ENCODE measurements around the gene BSND. TPM values are rescaled to one million over a fixed set of nuclear protein-coding genes. Genes with fewer than 3 reads are reported as not detected.

Gene BSND
- total and polyA plus RNA-seq, 2 experiments from 2014 or later: 0.21 to 0.23 TPM

DNA sequence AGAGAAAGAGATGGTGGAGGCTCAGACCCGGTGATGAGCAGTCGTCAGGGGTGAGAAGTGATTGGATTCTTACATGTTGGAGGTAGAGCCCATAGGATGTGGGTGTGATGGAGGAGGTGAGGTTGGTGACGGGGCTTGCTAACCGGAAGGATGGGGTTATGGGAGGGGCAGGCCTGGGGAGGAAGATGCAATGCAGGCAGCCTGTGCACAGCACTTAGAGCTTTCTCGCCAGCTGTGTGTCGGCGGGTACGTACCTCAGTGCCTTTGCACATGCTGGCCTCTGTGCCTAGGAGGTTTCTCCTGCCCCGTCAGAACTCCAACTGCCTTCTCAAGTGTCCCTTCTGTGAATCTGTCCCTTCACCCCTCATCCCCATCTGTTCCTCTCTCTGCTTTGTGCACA lies 2.9 kb upstream of the BSND start:
- TF ChIP-seq, protein P1, sequence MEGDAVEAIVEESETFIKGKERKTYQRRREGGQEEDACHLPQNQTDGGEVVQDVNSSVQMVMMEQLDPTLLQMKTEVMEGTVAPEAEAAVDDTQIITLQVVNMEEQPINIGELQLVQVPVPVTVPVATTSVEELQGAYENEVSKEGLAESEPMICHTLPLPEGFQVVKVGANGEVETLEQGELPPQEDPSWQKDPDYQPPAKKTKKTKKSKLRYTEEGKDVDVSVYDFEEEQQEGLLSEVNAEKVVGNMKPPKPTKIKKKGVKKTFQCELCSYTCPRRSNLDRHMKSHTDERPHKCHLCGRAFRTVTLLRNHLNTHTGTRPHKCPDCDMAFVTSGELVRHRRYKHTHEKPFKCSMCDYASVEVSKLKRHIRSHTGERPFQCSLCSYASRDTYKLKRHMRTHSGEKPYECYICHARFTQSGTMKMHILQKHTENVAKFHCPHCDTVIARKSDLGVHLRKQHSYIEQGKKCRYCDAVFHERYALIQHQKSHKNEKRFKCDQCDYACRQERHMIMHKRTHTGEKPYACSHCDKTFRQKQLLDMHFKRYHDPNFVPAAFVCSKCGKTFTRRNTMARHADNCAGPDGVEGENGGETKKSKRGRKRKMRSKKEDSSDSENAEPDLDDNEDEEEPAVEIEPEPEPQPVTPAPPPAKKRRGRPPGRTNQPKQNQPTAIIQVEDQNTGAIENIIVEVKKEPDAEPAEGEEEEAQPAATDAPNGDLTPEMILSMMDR (IDR thresholded peaks at IDR 0.05; ENCODE audit: poor library complexity): no peak
- TF ChIP-seq EZH2phosphoT487 (IDR thresholded peaks at IDR 0.05; ENCODE audit: low read depth, severe bottlenecking, unreplicated experiment): no peak
- no peak for TF ChIP-seq EZH2 (IDR thresholded peaks at IDR 0.05; ENCODE audit: borderline replicate concordance)
- peaks cover 29% of the 10 kb centered on the region for H3K27me3 ChIP-seq

DNA sequence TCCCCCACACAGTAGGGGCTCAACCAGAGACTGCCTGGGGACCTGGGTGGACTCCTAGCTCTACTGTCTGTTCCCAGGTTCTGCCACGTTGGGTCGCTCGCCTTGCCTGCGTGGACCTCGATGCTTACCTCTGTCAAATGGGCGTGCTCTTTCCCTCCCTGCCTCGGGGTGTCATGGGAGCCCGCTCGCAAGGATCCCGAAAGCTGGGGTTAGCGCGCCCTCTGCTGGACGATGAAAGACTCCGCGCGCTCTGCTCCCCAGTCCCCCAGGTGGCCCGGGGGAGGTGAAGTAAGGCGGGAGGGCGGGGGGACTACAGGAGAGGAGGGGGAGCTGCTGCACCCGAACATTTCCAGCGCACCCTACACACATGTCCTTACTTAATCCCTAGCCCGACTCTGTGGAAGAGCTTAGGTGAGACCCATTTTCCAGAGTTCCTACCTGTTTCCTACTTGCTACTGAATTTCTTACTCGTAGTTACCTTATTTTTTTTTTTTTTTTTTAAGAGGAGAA lies 2.3 kb upstream of the BSND start:
- TF ChIP-seq EZH2 (IDR thresholded peaks at IDR 0.05; ENCODE audit: borderline replicate concordance): peak; percentile 1
- TF ChIP-seq EZH2phosphoT487 (IDR thresholded peaks at IDR 0.05; ENCODE audit: low read depth, severe bottlenecking, unreplicated experiment): no peak
- TF ChIP-seq, protein P1 (IDR thresholded peaks at IDR 0.05; ENCODE audit: poor library complexity): peak; percentile 92
- Histone ChIP-seq H4K20me1 (ENCODE audit: insufficient read depth, poor library complexity, severe bottlenecking) (no peaks in the 10 kb centered on the region), H3K9me3 (ENCODE audit: low read depth) (no peaks in the 10 kb centered on the region), H3K4me3 (no peak overlapping the region), H3K36me3 (replicated peaks; ENCODE audit: insufficient read depth, low read depth) (no peaks in the 10 kb centered on the region), H3K27ac (no peak overlapping the region), H3K4me2 (peak overlapping the region; percentile 73), H3K4me1 (ENCODE audit: insufficient read depth) (peaks cover 6% of the 10 kb centered on the region), H3K79me2 (no peaks in the 10 kb centered on the region), H2AFZ (peak overlapping the region; percentile 10), H3K9me2 (replicated peaks; ENCODE audit: insufficient read depth) (no peaks in the 10 kb centered on the region), H3K27me3 (peaks cover 29% of the 10 kb centered on the region)
- 4% methylated on average over 21 of the region's 23 CpGs for WGBS (ENCODE audit: low lambda C conversion rate, missing lambda C conversion rate)
- DNase-seq (ENCODE audit: low spot score): peak; percentile 82

More for the DNA sequence above, 2.9 kb upstream of the BSND start:
- Histone ChIP-seq H3K4me3 (no peak overlapping the region), H3K4me1 (ENCODE audit: insufficient read depth) (peaks cover 6% of the 10 kb centered on the region), H2AFZ (no peak overlapping the region), H3K36me3 (replicated peaks; ENCODE audit: insufficient read depth, low read depth) (no peaks in the 10 kb centered on the region), H3K9me2 (replicated peaks; ENCODE audit: insufficient read depth) (no peaks in the 10 kb centered on the region), H3K27ac (no peak overlapping the region), H3K9me3 (ENCODE audit: low read depth) (no peaks in the 10 kb centered on the region), H3K79me2 (no peaks in the 10 kb centered on the region), H3K4me2 (no peak overlapping the region), H4K20me1 (ENCODE audit: insufficient read depth, poor library complexity, severe bottlenecking) (no peaks in the 10 kb centered on the region)
- 87% methylated on average over 9 of the region's 9 CpGs for WGBS (ENCODE audit: low lambda C conversion rate, missing lambda C conversion rate)
- DNase-seq (ENCODE audit: low spot score): no peak

DNA sequence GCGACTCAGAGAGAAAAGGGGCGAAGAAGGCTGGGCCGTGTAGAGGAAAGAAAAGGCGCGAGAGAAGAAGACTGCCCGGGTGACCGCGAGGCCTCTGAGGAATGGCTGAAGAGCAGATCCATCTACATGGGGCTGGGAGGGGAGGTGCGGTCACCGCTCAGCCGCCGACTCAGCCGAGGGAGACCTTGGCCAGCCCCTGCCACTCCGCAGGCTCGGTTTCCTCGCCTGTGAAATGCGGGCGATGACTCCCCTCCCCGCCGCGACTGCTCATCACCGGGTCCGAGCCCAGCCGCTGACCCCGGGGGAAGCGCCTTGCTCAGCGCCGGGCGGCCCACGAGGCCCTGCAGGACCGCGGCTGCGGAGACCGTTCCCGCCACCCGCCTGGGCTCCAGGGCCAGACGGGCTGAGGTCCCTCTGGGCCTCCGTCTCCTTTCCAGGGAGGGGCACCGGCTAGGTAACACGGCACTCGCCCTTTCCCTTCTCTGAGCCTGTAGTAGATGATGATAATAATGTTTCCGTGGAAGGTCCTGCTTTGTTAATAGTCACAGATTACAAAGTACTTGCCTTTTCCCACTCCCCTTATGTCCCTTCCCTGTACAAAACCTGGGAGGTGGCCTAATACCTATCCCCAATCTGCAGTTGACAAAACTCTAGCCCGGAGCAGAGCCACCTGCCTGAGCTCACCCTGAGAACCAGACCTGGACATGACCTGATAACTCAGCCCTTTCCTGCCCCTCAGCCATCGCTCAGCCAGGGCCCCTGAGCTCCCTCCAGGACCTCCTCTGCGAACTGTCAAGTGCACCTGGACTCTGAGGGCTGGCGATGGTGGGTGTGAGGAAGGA lies 1.6 kb upstream of the BSND start:
- H3K9me2 ChIP-seq (replicated peaks; ENCODE audit: insufficient read depth): no peaks in the 10 kb centered on the region
- peak overlapping the region; percentile 73 for H3K4me2 ChIP-seq
- peak; percentile 38 for DNase-seq (ENCODE audit: low spot score)
- 12% methylated on average over 46 of the region's 46 CpGs for WGBS (ENCODE audit: low lambda C conversion rate, missing lambda C conversion rate)
- H3K27me3 ChIP-seq: peaks cover 29% of the 10 kb centered on the region
- no peak overlapping the region for H3K4me3 ChIP-seq
- H3K4me1 ChIP-seq (ENCODE audit: insufficient read depth): peaks cover 6% of the 10 kb centered on the region
- H3K79me2 ChIP-seq: no peaks in the 10 kb centered on the region
- H3K27ac ChIP-seq: no peak overlapping the region
- TF ChIP-seq EZH2phosphoT487 (IDR thresholded peaks at IDR 0.05; ENCODE audit: low read depth, severe bottlenecking, unreplicated experiment): no peak
- peak; percentile 5 for TF ChIP-seq EZH2 (IDR thresholded peaks at IDR 0.05; ENCODE audit: borderline replicate concordance)
- TF ChIP-seq, protein P1 (IDR thresholded peaks at IDR 0.05; ENCODE audit: poor library complexity): no peak
- no peaks in the 10 kb centered on the region for H4K20me1 ChIP-seq (ENCODE audit: insufficient read depth, poor library complexity, severe bottlenecking)
- H3K36me3 ChIP-seq (replicated peaks; ENCODE audit: insufficient read depth, low read depth): no peaks in the 10 kb centered on the region
- H2AFZ ChIP-seq: peak overlapping the region; percentile 10
- H3K9me3 ChIP-seq (ENCODE audit: low read depth): no peaks in the 10 kb centered on the region
